H1 (cell line): ENCODE results near the gene CCN6. TPM values are rescaled to one million over a fixed set of nuclear protein-coding genes. Genes with fewer than 3 reads are reported as not detected.

Source experiments
- ASH2L ChIP-seq: fragments of 200-600, 300-600 bp; sonication (generic); IDR thresholded peaks from one replicate; pipeline ENCODE4 v1.7.1; 2017; ENCODE audit warnings: low read length
- E2F6 ChIP-seq: IDR thresholded peaks from 2 replicates; pipeline ENCODE4 v1.6.1; 2012; ENCODE audit warnings: inconsistent platforms
- GTF2F1 ChIP-seq: IDR thresholded peaks from 2 replicates; pipeline ENCODE4 v1.6.1; 2012; ENCODE audit warnings: low read depth, low read length, improper control_type of control experiment, borderline replicate concordance
- JUND ChIP-seq: IDR thresholded peaks from 2 replicates; pipeline ENCODE4 v1.6.1; 2011; ENCODE audit warnings: mild to moderate bottlenecking, improper control_type of control experiment, low read length
- RAD21 ChIP-seq, 2 experiments: IDR thresholded peaks in 1 of 2; conservative IDR thresholded peaks in 1 of 2; 2 replicates each; pipeline ENCODE4 v1.6.1; 2011; ENCODE audit warnings: low read depth in 2 of 2, low read length in 2 of 2, improper control_type of control experiment in 1 of 2, inconsistent platforms in 1 of 2, mild to moderate bottlenecking in 1 of 2, moderate library complexity in 1 of 2
- polyA plus RNA-seq, 7 experiments: library from polyadenylated mRNA; depleted of rRNA in 3 of 7; stranded (reverse) in 5 of 7; unstranded in 2 of 7; fragments of >200 nt in 5 of 7; fragments of 200-250 nt in 2 of 7; gene quantifications; 1 replicate in 5 of 7; 2 replicates in 1 of 7; 4 replicates in 1 of 7; pipeline versions ENCODE4 v1.2.1 to v1.2.3, GENCODE V29; 2011 to 2013; ENCODE audit warnings: missing spikeins in 2 of 7, mixed read lengths in 2 of 7
- total RNA-seq: library from RNA; stranded (reverse); fragmentation: NEBNext Ultra II Directional; extraction: Animal tissue kit (Norgen Biotek cat#: 25700); gene quantifications from 2 replicates; pipeline ENCODE4 v1.2.1, GENCODE V29; 2021

CCN6 gene
- total and polyA plus RNA-seq, 2 of the 8 experiments (the other 6 are each of a cell fraction or from before 2014, with no cell fraction given) = not detected

GRCh38 chr6:112027942-112028674 is 25.8 kb upstream of the CCN6 start (continued):
- TF ChIP-seq E2F6 = no peak
- no peak for TF ChIP-seq GTF2F1
- TF ChIP-seq ASH2L = no peak
- no peak for TF ChIP-seq JUND
- TF ChIP-seq RAD21 (IDR thresholded peaks at IDR 0.05 in 1 of 2, conservative IDR thresholded peaks at IDR 0.05 in 1 of 2; ENCODE audit: low read depth in 2 of 2, low read length in 2 of 2) = no peak
